Right lobe of liver (tissue), 6 donors: ENCODE measurements around the gene SULF2. TPM values are rescaled to one million over a fixed set of nuclear protein-coding genes. Genes with fewer than 3 reads are reported as not detected.
"Not testable (repeated sequence)": the region's sequence is repeated elsewhere in the genome, so short reads cannot be mapped to it uniquely, and the experiment has no call there.

Experiments used
- ATAC-seq, 4 donors: fragments of 200-7000 bp; cut with Tn5 transposase; one replicate each; pipeline ENCODE4 v1.9.1; 2020; ENCODE audit warnings: mild to moderate bottlenecking in 4 of 4, moderate library complexity in 4 of 4
- DNase-seq, 3 donors: peaks; one replicate each; pipeline ENCODE4 v3.0.0-alpha.2; 2020
- H3K27ac ChIP-seq, 3 donors: fragments of 200-600 bp; one replicate each; pipeline ENCODE4 v1.8.0; 2022
- H3K27me3 ChIP-seq, 2 donors: fragments of 200-600 bp; one replicate each; pipeline ENCODE4 v1.8.0; 2022
- H3K36me3 ChIP-seq, 4 donors: fragments of 200-600 bp; sonication (generic) in 1 of 4; one replicate each; pipeline versions ENCODE4 v1.5.1 to v1.8.0; 2017 to 2022; ENCODE audit warnings: control low read depth in 1 of 4
- H3K4me1 ChIP-seq, 4 donors: fragments of 200-600 bp; sonication (generic) in 1 of 4; one replicate each; pipeline versions ENCODE4 v1.5.1 to v1.8.0; 2017 to 2022; ENCODE audit warnings: control low read depth in 1 of 4
- H3K4me3 ChIP-seq, 3 donors: fragments of 200-600 bp; one replicate each; pipeline ENCODE4 v1.8.0; 2022
- H3K9me3 ChIP-seq, 4 donors: fragments of 200-600 bp; sonication (generic) in 1 of 4; one replicate each; pipeline versions ENCODE4 v1.5.1 to v1.8.0; 2017 to 2022; ENCODE audit warnings: control low read depth in 1 of 4
- POLR2A ChIP-seq: fragments of 450-650 bp; IDR thresholded peaks from one replicate; pipeline ENCODE4 v1.6.1; 2017; ENCODE audit warnings: antibody characterized with exemption, mild to moderate bottlenecking
- WGBS: methylation state at CpG from one replicate; pipeline ENCODE4 v1.1.6; 2018; ENCODE audit warnings: low coverage, low lambda C conversion rate; ENCODE audit not compliant: insufficient coverage; ENCODE audit errors: missing lambda C conversion rate; 5-methylcytosine and 5-hydroxymethylcytosine counted together
- intact Hi-C, 2 donors: fragments of 100-400 bp; cut with DNase I; formaldehyde crosslinking; loops; one replicate each; pipeline versions ENCODE4 v1.11.2 to v1.14.1; 2022
- total RNA-seq, 6 experiments: library from RNA; depleted of rRNA in 2 of 6; stranded (reverse); fragments of >200 nt in 2 of 6; fragmentation: NEBNext Ultra II Directional in 3 of 6; extraction: Animal tissue kit (Norgen Biotek cat#: 25700) in 3 of 6; gene quantifications; one replicate each; pipeline versions ENCODE4 v1.1.0 to v1.2.4, GENCODE V29; 2016 to 2023
- TF ChIP-seq, protein P1 (sequence below), 4 donors: fragments of 200-600 bp in 3 of 4; fragments of 450-650 bp in 1 of 4; IDR thresholded peaks; one replicate each; pipeline versions ENCODE4 v1.5.1 to v1.8.0; 2016 to 2022; ENCODE audit warnings: antibody characterized with exemption in 4 of 4, mild to moderate bottlenecking in 2 of 4
- donor health status: DM: no; HTN: yes; CAD: no.
- donor health status: DM: no; HTN: no; CAD: no.
- donor health status: DM: no; HTN: no; CAD: no.
- donor health status: DM: no; HTN: yes; CAD: no.
- donor health status: DM: no; HTN: yes; CAD: no.

The SULF2 gene
- total RNA-seq, 6 experiments from 2014 or later = 6.1 to 92.0 (median 48.3) TPM

DNA sequence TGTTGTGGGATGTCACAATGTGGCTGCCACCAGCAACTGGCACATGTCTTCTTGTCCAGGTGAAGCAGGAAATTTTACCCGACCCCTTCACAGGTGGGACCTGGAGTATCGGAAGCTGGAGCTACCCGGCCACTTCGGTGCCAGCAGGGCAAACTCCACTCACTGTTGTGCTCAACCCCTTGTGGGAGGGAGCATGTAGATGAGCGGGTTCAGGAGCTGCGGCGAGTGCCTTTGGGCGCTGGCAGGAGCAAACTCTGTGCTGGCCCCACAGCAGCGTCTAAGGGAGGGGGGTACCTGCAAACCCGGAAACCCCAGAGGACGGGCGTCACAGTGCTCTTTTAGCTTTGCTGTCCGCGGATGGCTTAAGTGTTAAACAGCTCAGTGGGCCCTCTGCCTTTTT lies 20.7 kb upstream of the SULF2 start:
- no peaks in the 10 kb centered on the region for H3K4me1 ChIP-seq
- 15% methylated on average over 4 of the region's 14 CpGs for WGBS
- H3K4me3 ChIP-seq = no peak overlapping the region
- DNase-seq = no peak
- H3K36me3 ChIP-seq = no peaks in the 10 kb centered on the region
- intact Hi-C loops = no loop called here
- no peak overlapping the region for H3K27ac ChIP-seq
- H3K9me3 ChIP-seq = no peaks in the 10 kb centered on the region
- TF ChIP-seq, protein P1, sequence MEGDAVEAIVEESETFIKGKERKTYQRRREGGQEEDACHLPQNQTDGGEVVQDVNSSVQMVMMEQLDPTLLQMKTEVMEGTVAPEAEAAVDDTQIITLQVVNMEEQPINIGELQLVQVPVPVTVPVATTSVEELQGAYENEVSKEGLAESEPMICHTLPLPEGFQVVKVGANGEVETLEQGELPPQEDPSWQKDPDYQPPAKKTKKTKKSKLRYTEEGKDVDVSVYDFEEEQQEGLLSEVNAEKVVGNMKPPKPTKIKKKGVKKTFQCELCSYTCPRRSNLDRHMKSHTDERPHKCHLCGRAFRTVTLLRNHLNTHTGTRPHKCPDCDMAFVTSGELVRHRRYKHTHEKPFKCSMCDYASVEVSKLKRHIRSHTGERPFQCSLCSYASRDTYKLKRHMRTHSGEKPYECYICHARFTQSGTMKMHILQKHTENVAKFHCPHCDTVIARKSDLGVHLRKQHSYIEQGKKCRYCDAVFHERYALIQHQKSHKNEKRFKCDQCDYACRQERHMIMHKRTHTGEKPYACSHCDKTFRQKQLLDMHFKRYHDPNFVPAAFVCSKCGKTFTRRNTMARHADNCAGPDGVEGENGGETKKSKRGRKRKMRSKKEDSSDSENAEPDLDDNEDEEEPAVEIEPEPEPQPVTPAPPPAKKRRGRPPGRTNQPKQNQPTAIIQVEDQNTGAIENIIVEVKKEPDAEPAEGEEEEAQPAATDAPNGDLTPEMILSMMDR (IDR thresholded peaks at IDR 0.05) = no peak
- no peak for TF ChIP-seq POLR2A
- no peaks in the 10 kb centered on the region for H3K27me3 ChIP-seq
- ATAC-seq = peak in 1 of 4 donors; percentile 37

- H3K27ac ChIP-seq, intact Hi-C loops, DNase-seq, H3K4me1 ChIP-seq, ATAC-seq, H3K9me3 ChIP-seq, H3K4me3 ChIP-seq, H3K27me3 ChIP-seq, H3K36me3 ChIP-seq: not testable (repeated sequence)
- WGBS = 74% methylated on average over 5 of the region's 7 CpGs
Measured at GRCh38 chr20:47804972-47805371, 19.7 kb upstream of the SULF2 start.

- WGBS = 78% methylated on average over 6 of the region's 15 CpGs
- H3K9me3 ChIP-seq, H3K27me3 ChIP-seq, H3K36me3 ChIP-seq, ATAC-seq, DNase-seq, H3K27ac ChIP-seq, H3K4me1 ChIP-seq, H3K4me3 ChIP-seq, intact Hi-C loops: not testable (repeated sequence)
Measured at GRCh38 chr20:47804224-47804825, 19.0 kb upstream of the SULF2 start.

GRCh38 chr20:47802975-47803374 lies 17.7 kb upstream of the SULF2 start:
- DNase-seq = no peak
- intact Hi-C loops = no loop called here
- TF ChIP-seq, protein P1 (IDR thresholded peaks at IDR 0.05) = no peak
- TF ChIP-seq POLR2A = no peak

GRCh38 chr20:47802226-47802920 lies 17.1 kb upstream of the SULF2 start:
- no peak for ATAC-seq
- Histone ChIP-seq H3K27ac (no peak overlapping the region), H3K27me3 (no peaks in the 10 kb centered on the region), H3K36me3 (no peaks in the 10 kb centered on the region), H3K4me3 (no peak overlapping the region), H3K4me1 (no peaks in the 10 kb centered on the region), H3K9me3 (no peaks in the 10 kb centered on the region)
- DNase-seq = no peak
- TF ChIP-seq, protein P1 (IDR thresholded peaks at IDR 0.05) = no peak
- TF ChIP-seq POLR2A = no peak
- intact Hi-C loops = no loop called here
- 83% methylated on average over 4 of the region's 18 CpGs for WGBS

More at GRCh38 chr20:47802975-47803374, 17.7 kb upstream of the SULF2 start:
- H3K27ac ChIP-seq = no peak overlapping the region
- H3K27me3 ChIP-seq = no peaks in the 10 kb centered on the region
- no peaks in the 10 kb centered on the region for H3K9me3 ChIP-seq
- WGBS = 82% methylated on average over 2 of the region's 3 CpGs
- H3K36me3 ChIP-seq = no peaks in the 10 kb centered on the region
- H3K4me3 ChIP-seq = no peak overlapping the region
- no peaks in the 10 kb centered on the region for H3K4me1 ChIP-seq
- no peak for ATAC-seq
